Karpas-422 (cell line): Measurements from ENCODE around the gene ZFX. TPM values are rescaled to one million over a fixed set of nuclear protein-coding genes. Genes with fewer than 3 reads are reported as not detected.

Experiments used
- DNase-seq: peaks from one replicate; pipeline ENCODE4 v3.0.0-alpha.2; 2015
- H2AFZ ChIP-seq: fragments of 200-600 bp; sonication (generic); 2 replicates; pipeline ENCODE4 v1.6.1; 2014; ENCODE audit warnings: antibody characterized with exemption, low read length, mixed read lengths
- H3K27ac ChIP-seq: fragments of 200-600 bp; sonication (generic); 2 replicates; pipeline ENCODE4 v1.5.1; 2014; ENCODE audit warnings: mild to moderate bottlenecking, low read length, moderate library complexity
- H3K27me3 ChIP-seq: fragments of 200-600 bp; sonication (generic); 2 replicates; pipeline ENCODE4 v1.6.1; 2014; ENCODE audit warnings: low read length, mixed read lengths
- H3K36me3 ChIP-seq: fragments of 200-600 bp; sonication (generic); 2 replicates; pipeline ENCODE4 v1.6.1; 2014; ENCODE audit warnings: low read length, mixed read lengths; ENCODE audit not compliant: insufficient read depth
- H3K4me1 ChIP-seq: fragments of 200-600 bp; sonication (generic); 2 replicates; pipeline ENCODE4 v1.6.1; 2014; ENCODE audit warnings: mild to moderate bottlenecking, low read length, mixed read lengths
- H3K4me2 ChIP-seq: fragments of 200-600 bp; sonication (generic); 2 replicates; pipeline ENCODE4 v1.6.1; 2014; ENCODE audit warnings: low read length, low read depth, mild to moderate bottlenecking; ENCODE audit not compliant: poor library complexity, severe bottlenecking
- H3K4me3 ChIP-seq: fragments of 200-600 bp; sonication (generic); 2 replicates; pipeline ENCODE4 v1.5.1; 2014; ENCODE audit warnings: mild to moderate bottlenecking, antibody characterized with exemption, low read length, mixed read lengths
- H3K79me2 ChIP-seq: fragments of 200-600 bp; sonication (generic); 2 replicates; pipeline ENCODE4 v1.6.1; 2014; ENCODE audit warnings: mild to moderate bottlenecking, low read length, mixed read lengths
- H3K9ac ChIP-seq: fragments of 200-600 bp; sonication (generic); 2 replicates; pipeline ENCODE4 v1.6.0; 2014; ENCODE audit warnings: low read length
- H3K9me2 ChIP-seq: fragments of 200-600 bp; sonication (generic), shearing (Covaris generic); replicated peaks from 2 replicates; pipeline ENCODE4 v1.6.0; 2014; ENCODE audit warnings: mild to moderate bottlenecking, low read length, moderate library complexity; ENCODE audit not compliant: insufficient read depth
- H3K9me3 ChIP-seq: fragments of 300-700, 200-600 bp; sonication (generic); 2 replicates; pipeline ENCODE4 v1.6.1; 2014; ENCODE audit warnings: low read length, mixed read lengths
- H4K20me1 ChIP-seq: fragments of 200-600 bp; sonication (generic); 2 replicates; pipeline ENCODE4 v1.6.1; 2014; ENCODE audit warnings: mild to moderate bottlenecking, antibody characterized with exemption, low read length, low read depth; ENCODE audit not compliant: insufficient read depth
- total RNA-seq: library from RNA; depleted of rRNA; stranded (reverse); fragments of >200 nt; shearing (Covaris generic); gene quantifications from 2 replicates; pipeline ENCODE4 v1.2.3, GENCODE V29; 2014; ENCODE audit warnings: low replicate concordance

The ZFX gene
- total RNA-seq, 1 experiment from 2014 or later = 44.2 TPM

DNA sequence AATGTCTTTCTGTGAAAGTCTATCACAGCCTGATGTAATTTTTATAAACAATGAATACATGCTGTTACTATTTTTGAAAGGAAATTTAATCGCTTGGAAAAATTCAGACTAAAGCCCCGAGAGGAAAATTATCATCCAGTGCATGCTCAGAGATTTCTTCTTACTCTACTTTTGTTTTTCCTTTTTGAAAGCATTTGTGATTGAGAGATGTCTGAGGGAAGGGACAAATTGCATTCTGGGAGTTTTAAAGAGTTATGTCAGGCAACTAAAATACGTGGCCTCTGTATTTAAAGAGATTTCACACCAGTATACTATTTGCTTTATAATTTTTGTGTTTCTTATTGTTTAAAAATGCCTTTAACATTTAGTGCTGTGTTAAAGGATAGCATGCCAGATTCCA, 1.4 kb upstream of the ZFX start:
- peak overlapping the region; percentile 93 for H3K9ac ChIP-seq
- H3K36me3 ChIP-seq = no peaks in the 10 kb centered on the region
- H3K27me3 ChIP-seq = no peaks in the 10 kb centered on the region
- peaks cover 33% of the 10 kb centered on the region for H3K4me1 ChIP-seq
- peaks cover 10% of the 10 kb centered on the region; the same call in 1 of the 2 replicates for H4K20me1 ChIP-seq
- DNase-seq = peak; percentile 65
- peak overlapping the region; percentile 91 for H3K4me3 ChIP-seq
- H3K9me3 ChIP-seq = no peaks in the 10 kb centered on the region
- H2AFZ ChIP-seq = no peak overlapping the region
- H3K27ac ChIP-seq = peak overlapping the region; percentile 91; the same call in 1 of the 2 replicates
- H3K4me2 ChIP-seq = peak overlapping the region; percentile 97
- no peaks in the 10 kb centered on the region for H3K9me2 ChIP-seq
- peaks cover 28% of the 10 kb centered on the region for H3K79me2 ChIP-seq

GRCh38 chrX:24148535-24149350, 786 bp upstream of the ZFX start:
- Histone ChIP-seq H3K79me2 (peaks cover 34% of the 10 kb centered on the region), H2AFZ (no peak overlapping the region; the same call in 1 of the 2 replicates), H3K4me1 (peaks cover 39% of the 10 kb centered on the region), H3K4me2 (peak overlapping the region; percentile 97), H3K9ac (peak overlapping the region; percentile 93), H3K27me3 (no peaks in the 10 kb centered on the region), H4K20me1 (peaks cover 10% of the 10 kb centered on the region; the same call in 1 of the 2 replicates), H3K36me3 (peaks cover 5% of the 10 kb centered on the region; the same call in 1 of the 2 replicates), H3K4me3 (peak overlapping the region; percentile 91), H3K27ac (peak overlapping the region; percentile 91), H3K9me2 (no peaks in the 10 kb centered on the region), H3K9me3 (no peaks in the 10 kb centered on the region)
- peak; percentile 70 for DNase-seq

- Histone ChIP-seq H3K79me2 (peaks cover 49% of the 10 kb centered on the region), H3K9me2 (no peaks in the 10 kb centered on the region), H3K9ac (peak overlapping the region; percentile 93), H3K9me3 (no peaks in the 10 kb centered on the region), H3K4me3 (peak overlapping the region; percentile 91), H2AFZ (no peak overlapping the region), H3K27me3 (no peaks in the 10 kb centered on the region), H4K20me1 (peaks cover 10% of the 10 kb centered on the region; the same call in 1 of the 2 replicates), H3K4me1 (peaks cover 45% of the 10 kb centered on the region), H3K36me3 (peaks cover 14% of the 10 kb centered on the region; the same call in 1 of the 2 replicates), H3K27ac (peak overlapping the region; percentile 91), H3K4me2 (peak overlapping the region; percentile 97)
- DNase-seq = peak; percentile 96
Measured at GRCh38 chrX:24150051-24150790, 692 bp downstream of the ZFX start.

DNA sequence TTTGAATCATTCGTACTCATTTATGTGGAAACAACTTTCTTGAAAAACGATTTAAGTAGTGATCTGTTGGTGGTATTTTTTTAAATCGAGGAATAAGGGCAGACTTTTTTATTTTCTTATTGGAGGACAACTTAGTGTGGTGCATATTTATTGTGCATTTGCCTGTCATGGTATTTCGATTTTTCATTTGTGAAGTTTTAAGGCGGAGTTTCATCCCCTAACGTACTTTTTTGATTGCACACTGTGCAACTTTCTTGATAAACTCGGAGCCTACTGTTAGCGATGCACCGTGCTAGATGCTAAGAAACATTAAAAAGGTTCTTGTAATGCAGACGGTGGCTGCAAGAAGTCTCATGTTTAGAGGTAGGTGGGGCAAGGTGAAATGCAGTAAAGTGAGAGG, 1.4 kb downstream of the ZFX start:
- peak; percentile 48 for DNase-seq
- H3K27ac ChIP-seq = peak overlapping the region; percentile 91
- H3K4me3 ChIP-seq = peak overlapping the region; percentile 91
- H3K4me2 ChIP-seq = peak overlapping the region; percentile 89
- H3K27me3 ChIP-seq = no peaks in the 10 kb centered on the region
- H4K20me1 ChIP-seq = peaks cover 10% of the 10 kb centered on the region; the same call in 1 of the 2 replicates
- H3K9me3 ChIP-seq = no peaks in the 10 kb centered on the region
- H3K36me3 ChIP-seq = peaks cover 18% of the 10 kb centered on the region; the same call in 1 of the 2 replicates
- H3K79me2 ChIP-seq = peaks cover 56% of the 10 kb centered on the region
- peak overlapping the region; percentile 93 for H3K9ac ChIP-seq
- no peaks in the 10 kb centered on the region for H3K9me2 ChIP-seq
- H2AFZ ChIP-seq = no peak overlapping the region
- H3K4me1 ChIP-seq = peaks cover 45% of the 10 kb centered on the region

DNA sequence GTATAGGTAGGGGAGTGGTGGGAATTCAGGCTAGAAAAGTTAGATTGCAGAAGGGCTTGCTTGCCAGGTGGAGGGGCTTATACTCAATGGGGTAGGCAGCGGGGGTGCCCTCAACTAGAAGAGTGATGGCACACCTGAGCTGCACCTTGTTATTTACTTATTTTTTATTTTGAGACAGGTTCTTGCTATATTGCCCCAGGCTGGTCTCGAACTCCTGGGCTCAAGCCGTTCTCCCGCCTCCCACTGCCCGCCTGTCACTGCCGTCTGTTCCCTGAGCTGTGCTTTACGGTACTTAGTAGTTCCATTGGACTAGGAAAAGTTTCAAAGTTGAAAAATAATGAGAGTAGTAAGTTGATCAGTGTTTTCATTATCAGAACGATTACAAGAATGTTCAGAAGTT, 2.0 kb downstream of the ZFX start:
- H3K9me2 ChIP-seq = no peaks in the 10 kb centered on the region
- no peaks in the 10 kb centered on the region for H3K9me3 ChIP-seq
- H3K4me3 ChIP-seq = peak overlapping the region; percentile 91
- H3K27ac ChIP-seq = peak overlapping the region; percentile 91; the same call in 1 of the 2 replicates
- peaks cover 62% of the 10 kb centered on the region for H3K79me2 ChIP-seq
- peaks cover 18% of the 10 kb centered on the region; the same call in 1 of the 2 replicates for H3K36me3 ChIP-seq
- H3K4me2 ChIP-seq = peak overlapping the region; percentile 89
- no peak for DNase-seq
- no peak overlapping the region for H2AFZ ChIP-seq
- no peaks in the 10 kb centered on the region for H3K27me3 ChIP-seq
- peaks cover 45% of the 10 kb centered on the region for H3K4me1 ChIP-seq
- H3K9ac ChIP-seq = peak overlapping the region; percentile 93
- H4K20me1 ChIP-seq = peaks cover 10% of the 10 kb centered on the region; the same call in 1 of the 2 replicates

GRCh38 chrX:24153178-24153795, 3.8 kb downstream of the ZFX start:
- no peaks in the 10 kb centered on the region for H3K9me3 ChIP-seq
- H3K4me1 ChIP-seq = peaks cover 43% of the 10 kb centered on the region
- peak overlapping the region; percentile 93 for H3K9ac ChIP-seq
- DNase-seq = peak; percentile 53
- no peaks in the 10 kb centered on the region for H3K9me2 ChIP-seq
- H3K4me3 ChIP-seq = peak overlapping the region; percentile 91; the same call in 1 of the 2 replicates
- H2AFZ ChIP-seq = no peak overlapping the region
- H4K20me1 ChIP-seq = peaks cover 13% of the 10 kb centered on the region; the same call in 1 of the 2 replicates
- peaks cover 80% of the 10 kb centered on the region for H3K79me2 ChIP-seq
- no peaks in the 10 kb centered on the region for H3K27me3 ChIP-seq
- H3K4me2 ChIP-seq = peak overlapping the region; percentile 89
- peak overlapping the region; percentile 52 for H3K27ac ChIP-seq
- H3K36me3 ChIP-seq = peaks cover 26% of the 10 kb centered on the region; the same call in 1 of the 2 replicates

DNA sequence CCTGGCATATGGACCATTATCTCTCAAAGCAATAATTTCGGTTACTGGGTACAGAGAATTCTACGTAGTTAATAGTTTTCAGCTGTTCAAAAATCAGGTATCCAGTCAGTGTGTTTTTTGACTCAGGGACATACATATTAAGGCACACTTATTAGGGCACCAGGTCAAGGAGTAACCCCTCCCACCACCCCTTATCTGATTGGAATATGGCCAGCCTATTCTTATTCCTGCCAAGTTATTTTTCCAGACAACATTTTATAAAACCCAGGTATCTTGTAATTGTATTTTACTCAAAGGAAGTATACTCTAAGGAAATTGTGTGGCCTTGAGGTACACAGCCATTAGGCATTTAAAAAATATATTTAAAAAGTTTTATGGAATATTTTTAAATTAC, 4.3 kb downstream of the ZFX start:
- Histone ChIP-seq H2AFZ (no peak overlapping the region), H3K79me2 (peaks cover 85% of the 10 kb centered on the region), H3K4me2 (peak overlapping the region; percentile 89), H3K27ac (peak overlapping the region; percentile 52), H3K4me1 (peaks cover 39% of the 10 kb centered on the region), H3K4me3 (no peak overlapping the region), H4K20me1 (peaks cover 15% of the 10 kb centered on the region; the same call in 1 of the 2 replicates), H3K9me2 (no peaks in the 10 kb centered on the region), H3K36me3 (peaks cover 26% of the 10 kb centered on the region; the same call in 1 of the 2 replicates), H3K9me3 (no peaks in the 10 kb centered on the region), H3K27me3 (no peaks in the 10 kb centered on the region), H3K9ac (no peak overlapping the region)
- DNase-seq = no peak
